ENCODE data around the gene TOP2A.
A peak's percentile ranks its signal among the peaks of the same experiment; 100 is the strongest.

DNA sequence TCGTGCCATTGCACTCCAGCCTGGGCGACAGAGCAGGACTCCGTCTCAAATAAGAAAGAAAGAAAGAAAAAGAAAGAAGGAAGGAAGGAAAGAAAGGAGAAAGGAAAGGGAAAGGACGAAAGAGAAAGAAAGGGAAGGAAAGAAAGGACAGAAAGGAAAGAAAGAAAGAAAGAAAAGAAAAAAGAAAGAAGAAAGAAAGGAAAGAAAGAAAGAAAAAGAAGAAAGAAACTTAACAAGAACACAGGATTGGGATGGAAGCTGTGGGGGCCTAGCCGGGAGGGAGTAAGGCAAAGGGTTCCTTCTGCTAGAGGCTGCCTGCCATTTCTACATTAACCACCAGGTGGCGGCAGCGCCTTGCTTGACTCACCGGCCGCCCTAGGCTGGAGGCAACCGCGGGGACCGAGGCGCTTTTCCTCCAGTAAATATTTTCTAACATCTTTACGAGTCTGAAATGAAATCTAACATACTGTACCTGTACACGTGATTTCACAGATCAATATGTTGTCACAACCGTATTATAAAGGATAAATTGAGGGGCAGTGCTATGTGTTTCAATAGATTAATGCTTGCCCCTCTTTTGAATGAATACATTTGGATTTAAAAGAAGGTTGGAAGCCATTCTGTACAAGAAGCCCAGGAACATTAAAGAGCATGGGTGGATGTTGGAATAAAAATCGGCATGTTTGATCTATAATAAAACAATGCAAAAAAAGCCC is 59.2 kb downstream of the TOP2A start:
- TF ChIP-seq EZH2phosphoT487 (IDR thresholded peaks at IDR 0.05; ENCODE audit: borderline replicate concordance, low read depth) (no peak), RCOR1 (IDR thresholded peaks at IDR 0.05; ENCODE audit: low read length) (0 out of 2 replicates have a peak, but pooled peaks have one; percentile 24), YY1 (IDR thresholded peaks at IDR 0.05; ENCODE audit: low read depth) (no peak)
- TF ChIP-seq, protein P1, sequence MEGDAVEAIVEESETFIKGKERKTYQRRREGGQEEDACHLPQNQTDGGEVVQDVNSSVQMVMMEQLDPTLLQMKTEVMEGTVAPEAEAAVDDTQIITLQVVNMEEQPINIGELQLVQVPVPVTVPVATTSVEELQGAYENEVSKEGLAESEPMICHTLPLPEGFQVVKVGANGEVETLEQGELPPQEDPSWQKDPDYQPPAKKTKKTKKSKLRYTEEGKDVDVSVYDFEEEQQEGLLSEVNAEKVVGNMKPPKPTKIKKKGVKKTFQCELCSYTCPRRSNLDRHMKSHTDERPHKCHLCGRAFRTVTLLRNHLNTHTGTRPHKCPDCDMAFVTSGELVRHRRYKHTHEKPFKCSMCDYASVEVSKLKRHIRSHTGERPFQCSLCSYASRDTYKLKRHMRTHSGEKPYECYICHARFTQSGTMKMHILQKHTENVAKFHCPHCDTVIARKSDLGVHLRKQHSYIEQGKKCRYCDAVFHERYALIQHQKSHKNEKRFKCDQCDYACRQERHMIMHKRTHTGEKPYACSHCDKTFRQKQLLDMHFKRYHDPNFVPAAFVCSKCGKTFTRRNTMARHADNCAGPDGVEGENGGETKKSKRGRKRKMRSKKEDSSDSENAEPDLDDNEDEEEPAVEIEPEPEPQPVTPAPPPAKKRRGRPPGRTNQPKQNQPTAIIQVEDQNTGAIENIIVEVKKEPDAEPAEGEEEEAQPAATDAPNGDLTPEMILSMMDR (IDR thresholded peaks at IDR 0.05): peak; percentile 95
